ENCODE results near the gene CLP1.
"Not testable (repeated sequence)": the region's sequence is repeated elsewhere in the genome, so short reads cannot be mapped to it uniquely, and the experiment has no call there.

Gene CLP1

DNA sequence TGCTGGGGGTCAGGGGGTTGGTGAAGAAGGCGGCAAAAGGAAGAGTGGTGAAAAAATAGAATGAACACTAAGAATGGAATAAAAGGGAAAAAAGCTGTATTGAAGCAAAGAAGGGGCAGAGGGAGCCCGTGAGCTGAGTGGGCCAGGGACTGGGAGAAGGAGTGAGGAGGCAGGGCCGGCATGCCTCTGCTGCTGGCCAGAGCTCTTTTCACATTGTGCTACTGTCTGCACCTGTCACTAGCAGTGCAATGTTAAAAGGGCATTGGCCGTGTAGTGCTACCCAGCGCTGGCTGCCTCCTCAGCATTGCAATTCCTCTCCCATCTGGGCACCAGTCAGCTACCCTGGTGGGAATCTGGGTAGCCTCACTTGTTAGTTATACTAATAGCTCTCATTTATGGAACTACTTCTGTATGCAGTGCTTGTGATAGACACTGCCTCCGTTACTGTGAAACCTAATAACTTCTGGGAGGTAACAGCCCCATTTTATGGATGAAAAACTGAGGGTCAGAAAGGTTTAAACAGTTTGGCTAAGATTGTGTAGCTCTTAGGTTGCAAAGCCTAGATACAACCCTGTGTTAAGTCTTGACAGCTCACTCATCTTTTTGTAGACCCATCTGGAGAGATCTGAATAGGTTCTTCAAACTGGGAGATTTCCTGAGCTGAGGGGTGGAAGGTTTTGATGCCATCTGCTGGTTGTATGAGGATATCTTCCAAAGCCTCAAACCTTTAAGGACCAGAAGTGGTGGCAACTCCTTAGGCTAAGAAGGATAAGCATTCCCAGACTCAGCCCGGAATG is 16.4 kb upstream of the CLP1 start:
- no peak for DNase-seq (ENCODE audit: low read depth)

DNA sequence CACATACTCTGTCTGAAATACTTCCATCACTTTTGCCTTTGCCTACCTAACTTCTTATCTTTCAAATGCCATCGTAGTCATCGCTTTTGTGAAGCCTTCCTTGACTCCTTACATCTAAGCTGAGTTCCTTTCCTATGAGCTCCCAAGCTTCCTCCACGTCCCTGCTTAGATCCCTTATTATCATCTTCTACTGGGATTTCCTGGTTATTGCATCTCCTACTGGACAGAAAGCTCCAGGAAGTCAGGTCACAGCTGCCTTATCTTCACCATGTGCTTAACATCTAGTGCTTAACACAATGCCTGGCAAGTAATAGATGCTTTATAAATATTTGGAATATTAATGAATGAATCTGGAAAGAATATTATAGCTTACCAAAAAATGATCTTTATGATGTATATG is 13.8 kb upstream of the CLP1 start:
- no peak for DNase-seq (ENCODE audit: low read depth)

DNA sequence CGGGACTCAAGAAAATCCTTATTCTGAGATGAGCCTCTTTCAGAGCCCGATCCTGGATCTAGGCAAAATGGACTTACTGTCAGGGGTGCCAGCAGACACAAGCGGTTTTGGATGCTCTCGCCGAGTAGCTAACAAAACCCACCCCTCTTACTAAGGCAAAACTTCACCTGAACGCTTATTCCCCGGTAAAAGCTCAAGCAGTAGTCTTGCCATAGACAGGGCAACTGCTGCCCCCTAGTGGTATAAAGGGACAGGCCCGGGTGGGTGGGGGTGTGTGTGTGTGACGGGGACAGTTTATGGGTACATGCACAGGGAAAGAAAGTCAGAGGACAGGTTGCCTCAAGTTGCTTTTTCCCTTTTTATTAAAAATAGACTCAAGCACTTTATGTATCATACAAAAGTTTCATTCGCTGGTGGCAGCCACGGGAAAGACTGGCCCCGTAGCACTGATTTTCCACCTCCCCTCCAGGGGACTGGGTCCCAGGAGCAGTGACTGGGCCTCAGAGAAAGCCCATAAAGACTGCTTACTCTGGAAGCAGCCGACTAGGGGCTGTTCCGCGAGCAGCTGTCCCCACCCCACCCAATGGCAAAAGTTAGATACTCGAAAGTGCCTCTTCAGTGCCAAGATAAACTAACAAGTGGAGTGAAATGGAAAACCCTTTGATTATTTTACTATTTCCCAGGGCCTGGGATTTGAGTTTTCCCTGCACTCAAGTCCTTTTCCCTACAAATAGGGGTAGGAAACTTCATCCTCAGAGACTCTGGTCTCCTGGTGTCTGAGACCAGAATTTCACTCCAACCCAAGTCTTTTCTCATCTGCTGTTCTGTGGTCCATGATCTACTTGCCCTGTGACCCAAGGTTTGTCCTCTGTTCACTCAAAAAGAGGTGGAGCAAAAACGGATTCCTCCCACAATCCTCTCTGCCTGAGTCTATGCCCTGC is 12.5 kb upstream of the CLP1 start:
- peak; percentile 75 for DNase-seq (ENCODE audit: low read depth)

DNA sequence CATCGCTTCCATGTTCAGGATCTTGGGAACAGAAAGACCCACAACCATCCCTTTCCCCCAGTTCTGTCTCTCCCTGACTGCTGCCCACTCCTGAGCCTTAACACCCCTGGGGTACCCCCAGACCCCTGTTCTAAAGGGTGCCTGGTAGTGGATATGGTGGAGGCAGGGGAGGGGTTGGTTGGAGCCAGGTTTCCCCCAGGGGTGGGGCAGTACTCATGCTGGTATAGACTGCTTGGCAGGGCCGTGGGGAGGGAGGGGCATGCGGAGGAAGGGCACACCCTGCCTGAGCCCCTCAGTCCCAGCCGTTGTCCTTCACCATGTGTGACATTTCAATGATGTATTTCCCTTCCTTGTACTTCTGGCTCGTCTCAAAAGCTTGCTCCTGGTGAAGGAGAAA is 11.9 kb upstream of the CLP1 start:
- DNase-seq (ENCODE audit: low read depth) = no peak

DNA sequence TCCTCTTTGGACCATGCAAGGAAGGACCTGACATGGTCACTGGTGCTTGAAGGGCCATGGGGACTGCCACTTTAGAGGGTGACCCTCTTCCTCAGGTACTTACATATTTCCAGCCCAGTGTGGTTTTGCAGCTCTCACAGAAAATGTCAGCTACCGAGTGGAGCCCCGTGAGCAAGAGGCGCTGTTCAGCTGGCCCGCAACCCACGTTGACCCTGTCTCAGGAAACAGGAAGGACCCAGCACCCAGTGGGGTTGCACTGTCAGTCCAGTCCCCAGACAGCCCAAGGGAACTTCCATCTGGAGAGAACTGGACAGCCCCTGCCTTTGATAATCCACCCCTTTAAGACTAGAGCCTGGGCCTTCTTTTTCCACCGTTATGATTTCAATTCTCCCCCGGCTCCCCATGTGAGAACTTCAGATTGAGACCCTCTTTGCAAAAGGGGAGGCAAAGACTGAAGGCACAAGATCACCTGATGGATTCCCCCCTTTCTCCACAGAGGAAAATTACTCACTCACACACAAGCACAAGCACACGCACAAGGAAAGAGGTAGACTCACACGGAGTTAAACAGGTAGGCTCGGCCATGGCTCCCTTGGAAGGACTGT is 11.3 kb upstream of the CLP1 start:
- no peak for DNase-seq (ENCODE audit: low read depth)

DNA sequence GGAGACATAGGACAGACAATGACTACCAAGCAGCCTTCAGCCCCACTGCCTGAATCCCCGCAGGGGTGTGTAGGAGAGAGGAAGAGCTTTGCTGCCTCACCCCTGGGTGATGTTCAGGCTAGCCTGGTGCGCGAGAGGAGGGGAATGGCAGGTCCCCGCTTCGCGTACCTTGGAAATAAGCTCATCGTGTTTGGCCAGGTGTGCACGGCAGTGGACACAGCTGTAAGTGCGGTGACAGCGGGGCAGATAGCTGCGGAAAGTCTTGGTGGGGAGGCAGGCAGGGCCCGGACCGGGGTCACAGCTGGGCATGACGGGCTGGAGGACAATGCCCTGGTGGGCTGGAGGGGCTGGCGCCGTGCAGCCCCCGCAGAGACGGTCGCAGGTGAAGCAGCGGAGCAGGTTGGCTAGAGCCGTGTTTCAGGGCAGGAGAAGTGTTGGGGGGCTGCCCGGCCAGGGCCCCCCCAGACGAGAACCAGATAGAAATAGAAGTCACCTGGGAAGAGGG is 10.7 kb upstream of the CLP1 start:
- DNase-seq (ENCODE audit: low read depth) = no peak

DNA sequence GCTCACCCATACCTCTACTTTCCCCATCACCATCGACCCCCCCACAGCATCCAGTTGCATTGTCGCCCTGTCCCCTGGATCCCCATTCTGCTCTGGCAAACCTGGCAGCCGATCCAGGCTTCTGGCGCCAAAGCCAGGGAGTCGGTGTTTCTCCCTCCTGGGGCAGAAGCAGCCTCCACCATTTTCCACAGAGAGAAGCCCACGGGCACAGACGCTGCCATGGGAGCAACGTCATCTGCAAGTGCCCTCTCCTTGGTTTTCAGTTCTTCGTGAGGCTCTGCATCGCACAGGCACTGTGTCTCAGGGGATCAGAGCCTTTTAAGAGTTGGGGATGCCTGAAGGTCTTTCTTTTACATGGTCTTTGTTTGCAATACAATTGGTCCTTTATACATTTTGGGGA is 10.2 kb upstream of the CLP1 start:
- DNase-seq (ENCODE audit: low read depth) = no peak

DNA sequence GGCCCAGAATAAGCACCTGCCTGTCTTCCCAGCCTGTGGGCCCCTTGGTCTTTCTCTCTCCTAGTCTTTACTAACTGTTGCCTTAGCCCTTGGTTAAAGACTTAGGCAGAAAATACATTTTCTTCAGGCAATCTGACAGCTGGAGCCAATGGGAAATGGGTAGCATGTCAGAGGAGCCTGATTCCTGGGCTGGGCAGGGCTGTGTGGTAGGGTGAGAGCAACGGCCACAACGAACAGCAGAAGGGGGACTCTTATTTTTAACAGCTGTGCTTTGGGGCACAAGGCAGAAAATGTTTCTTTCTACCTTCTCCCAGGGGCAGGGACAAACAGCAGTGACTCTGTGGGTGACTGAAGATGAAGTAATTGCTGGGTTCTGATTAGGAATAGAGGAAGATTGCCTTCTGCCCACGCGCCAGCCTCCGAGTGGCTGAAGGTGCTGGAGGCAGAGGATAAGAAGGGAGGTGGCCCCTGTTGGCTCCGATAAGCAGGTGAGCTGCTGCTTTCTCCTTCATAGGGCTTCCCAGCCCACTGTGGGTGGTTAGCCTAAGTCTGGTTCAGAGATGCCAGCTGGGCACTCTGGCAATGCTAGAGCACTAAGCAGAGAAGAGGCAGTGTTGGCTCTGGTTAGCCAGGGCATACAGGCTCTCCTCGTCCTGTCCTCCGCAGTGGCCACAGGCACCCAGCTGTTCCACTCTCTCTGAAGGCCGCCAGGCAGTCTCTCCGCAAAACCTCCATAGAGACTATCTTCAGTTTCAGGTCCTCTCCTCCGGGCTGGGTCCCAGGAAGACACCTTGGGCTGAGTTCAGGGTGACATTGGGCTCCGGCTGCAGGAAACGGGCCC is 9.4 kb upstream of the CLP1 start:
- DNase-seq (ENCODE audit: low read depth) = no peak

DNA sequence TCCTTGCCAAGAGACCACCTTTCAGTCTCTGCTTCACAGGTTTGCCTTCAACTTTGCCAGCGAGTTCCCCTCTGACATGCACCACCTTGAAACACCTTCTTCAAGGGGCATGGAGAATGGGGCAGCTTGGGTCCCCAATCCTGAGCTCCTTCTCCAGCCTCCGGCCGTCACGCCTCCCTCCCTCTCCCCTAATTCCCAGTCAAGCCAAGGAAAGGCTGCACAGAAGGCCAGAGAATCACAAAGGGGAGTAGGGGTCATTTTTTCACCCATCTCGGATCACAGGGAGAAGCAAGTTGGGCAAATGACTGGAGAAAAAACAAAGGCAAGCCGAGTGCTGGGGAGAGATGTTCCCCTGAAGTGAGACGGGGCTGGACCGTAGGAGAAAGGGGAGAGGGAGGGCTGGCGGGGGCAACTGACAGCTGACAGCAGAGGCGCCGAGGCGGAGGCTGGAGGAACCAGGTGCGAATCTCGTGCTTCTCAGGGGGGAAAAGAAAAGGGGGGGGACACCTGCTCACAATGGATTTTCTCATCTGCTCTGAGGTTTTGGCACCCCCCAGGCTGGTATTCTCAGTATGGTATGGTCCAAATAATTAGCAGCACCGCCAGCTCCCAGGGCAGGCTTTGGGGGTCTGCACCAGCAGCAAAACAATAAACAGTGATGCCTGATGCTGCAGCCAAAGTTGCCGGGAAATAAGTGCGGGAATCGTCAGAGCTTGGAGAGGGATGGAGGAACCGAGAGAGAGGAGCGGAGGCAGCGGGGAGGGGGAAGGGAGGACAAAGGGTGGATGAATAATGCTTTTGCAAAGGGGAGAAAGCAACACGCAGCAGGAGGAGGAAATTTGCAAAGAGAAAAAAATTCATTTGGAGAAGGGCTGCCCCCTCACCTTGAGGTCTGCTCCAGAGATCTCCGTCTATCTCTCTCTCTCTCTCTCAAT is 8.5 kb upstream of the CLP1 start:
- DNase-seq (ENCODE audit: low read depth) = no peak

DNA sequence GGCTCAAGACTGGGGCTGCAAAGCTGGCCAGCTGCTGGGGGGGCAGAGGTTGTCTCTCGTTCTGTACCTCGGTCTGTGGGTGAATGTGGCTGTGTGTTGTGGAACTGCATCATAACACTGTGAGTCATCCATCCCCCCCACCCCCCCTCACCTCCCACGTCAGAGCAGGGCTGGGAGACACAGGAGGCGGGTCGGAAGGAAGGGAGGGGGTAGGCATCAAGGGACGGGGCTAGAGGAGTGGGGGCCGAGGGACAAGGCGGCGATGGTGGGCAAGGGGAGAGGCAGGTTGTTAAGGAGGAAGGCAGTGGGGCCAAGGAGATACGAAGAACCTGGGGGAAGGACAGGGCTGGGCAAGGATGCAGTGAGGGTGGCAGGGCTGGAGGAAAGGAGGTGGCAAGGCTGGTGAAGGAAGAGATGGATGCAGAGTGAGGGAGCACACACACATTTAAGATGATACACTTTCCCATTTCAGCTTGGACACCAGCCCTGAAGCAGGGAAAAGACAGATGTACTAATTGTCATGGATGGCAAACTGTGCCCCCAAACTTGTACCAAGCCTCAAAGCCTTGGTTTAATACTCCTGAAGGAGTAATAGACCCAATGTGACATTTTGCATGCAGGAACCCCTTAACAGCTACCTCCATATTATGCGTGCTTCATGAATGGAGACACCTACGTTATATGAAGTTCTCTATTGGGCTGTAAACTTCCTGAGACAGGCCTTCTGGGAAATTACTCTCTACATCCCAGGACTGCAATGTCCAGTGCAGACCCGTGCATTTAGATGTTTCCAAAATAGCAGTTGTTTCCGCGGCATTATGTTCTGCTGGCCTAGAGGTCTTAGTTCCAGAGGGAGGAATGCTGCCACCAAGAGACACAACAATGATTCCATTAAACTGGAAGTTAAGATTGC is 7.5 kb upstream of the CLP1 start, which contains the start of gene YPEL4:
YPEL4 (minus strand) TSS at position 87 of the 913 bp plus-strand sequence. CDS start 2,805 bp downstream, outside the sequence.
- peak; percentile 38 for DNase-seq (ENCODE audit: low read depth)

DNA sequence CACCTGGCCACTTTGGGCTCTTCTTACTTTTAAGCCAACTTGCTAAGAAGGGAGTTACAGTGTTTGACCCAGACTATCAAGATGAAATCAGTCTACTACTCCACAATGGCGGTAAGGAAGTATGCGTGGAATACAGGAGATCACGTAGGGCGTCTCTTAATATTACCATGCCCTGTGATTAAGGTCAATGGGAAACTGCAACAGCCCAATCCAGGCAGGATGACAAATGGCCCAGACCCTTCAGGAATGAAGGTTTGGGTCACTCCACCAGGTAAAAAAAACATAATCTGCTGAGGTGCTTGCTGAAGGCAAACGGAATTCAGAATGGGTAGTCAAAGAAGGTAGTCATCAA is 6.8 kb upstream of the CLP1 start:
- DNase-seq (ENCODE audit: low read depth) = no peak

DNA sequence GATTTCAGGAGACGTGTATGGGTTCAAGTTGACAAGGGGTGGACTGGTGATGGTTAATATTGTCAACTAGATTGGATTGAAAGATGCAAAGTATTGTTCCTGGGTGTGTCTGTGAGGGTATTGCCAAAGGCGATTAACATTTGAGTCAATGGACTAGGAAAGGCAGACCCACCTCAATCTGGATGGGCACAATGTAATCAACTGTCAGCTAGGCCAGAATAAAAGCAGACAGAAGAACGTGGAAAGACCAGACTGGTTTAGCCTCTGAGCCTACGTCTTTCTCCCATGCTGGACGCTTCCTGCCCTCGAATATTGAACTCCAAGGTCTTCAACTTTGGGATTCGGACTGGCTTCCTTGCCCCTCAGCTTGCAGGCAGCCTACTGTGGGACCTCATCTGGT is 6.2 kb upstream of the CLP1 start:
- DNase-seq (ENCODE audit: low read depth) = no peak

DNA sequence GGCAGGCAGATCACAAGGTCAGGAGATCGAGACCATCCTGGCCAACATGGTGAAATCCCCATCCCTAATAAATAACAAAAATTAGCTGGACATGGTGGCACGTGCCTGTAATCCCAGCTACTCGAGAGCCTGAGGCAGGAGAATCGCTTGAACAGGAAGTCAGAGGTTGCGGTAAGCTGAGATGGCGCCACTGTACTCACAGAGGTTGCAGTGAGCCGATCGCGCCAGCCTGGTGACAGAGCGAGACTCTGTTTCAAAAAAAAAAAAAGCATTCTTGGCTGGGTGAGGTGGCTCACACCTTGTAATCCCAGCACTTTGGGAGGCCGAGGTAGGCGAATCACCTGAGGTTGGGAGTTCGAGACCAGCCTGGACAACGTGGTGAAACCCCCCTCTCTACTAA is 5.3 kb upstream of the CLP1 start:
- not testable (repeated sequence) for DNase-seq (ENCODE audit: low read depth)

DNA sequence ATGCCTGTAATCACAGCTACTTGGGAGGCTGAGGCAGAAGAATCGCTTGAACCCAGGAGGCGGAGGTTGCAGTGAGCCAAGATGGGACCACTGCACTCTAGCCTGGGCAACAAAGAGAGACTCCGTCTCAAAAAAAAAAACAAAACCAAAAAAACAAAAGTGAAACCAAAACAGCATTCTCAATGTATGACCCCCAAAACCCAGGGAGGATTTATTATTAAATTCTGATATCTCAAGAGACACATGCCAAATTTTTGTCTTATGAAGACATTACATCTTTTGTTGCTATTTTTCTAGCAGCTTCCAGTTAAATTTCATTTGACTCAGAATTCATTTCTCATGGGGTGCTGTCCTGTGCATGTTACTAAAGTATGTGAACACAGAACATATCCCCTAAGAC is 4.9 kb upstream of the CLP1 start:
- DNase-seq (ENCODE audit: low read depth) = no peak

DNA sequence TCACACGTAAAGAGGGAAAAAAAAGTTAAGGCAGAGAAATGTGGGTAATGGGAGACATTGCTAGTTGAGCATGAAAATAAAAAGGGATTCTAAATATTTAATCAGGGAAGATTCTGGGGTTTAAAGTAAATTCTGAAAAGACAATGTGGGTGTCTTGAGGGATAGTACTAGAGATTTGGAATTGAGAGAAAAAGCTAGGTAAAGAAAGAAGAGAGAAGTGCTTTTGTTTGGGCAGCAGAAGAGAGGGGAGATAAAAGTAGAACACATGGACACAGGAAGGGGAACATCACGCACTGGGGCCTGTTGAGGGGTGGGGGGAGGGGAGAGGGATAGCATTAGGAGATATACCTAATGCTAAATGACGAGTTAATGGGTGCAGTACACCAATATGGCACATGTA is 4.4 kb upstream of the CLP1 start:
- DNase-seq (ENCODE audit: low read depth) = no peak

DNA sequence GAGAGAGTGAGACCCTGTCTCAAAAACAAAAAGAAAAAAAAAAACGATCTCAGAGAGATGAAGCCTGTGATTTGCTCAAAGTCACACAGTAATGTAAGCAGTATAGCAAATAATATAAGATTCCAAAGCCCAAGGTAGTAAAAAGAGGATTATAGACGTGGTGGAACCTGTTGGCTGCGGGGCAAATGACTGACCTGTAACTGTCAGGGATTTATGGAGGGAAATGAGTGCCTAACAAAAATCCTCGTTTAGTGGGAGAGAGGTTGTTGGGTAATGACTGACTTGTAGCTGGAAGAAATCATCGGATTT is 723 bp upstream of the CLP1 start:
- no peak for DNase-seq (ENCODE audit: low read depth)

DNA sequence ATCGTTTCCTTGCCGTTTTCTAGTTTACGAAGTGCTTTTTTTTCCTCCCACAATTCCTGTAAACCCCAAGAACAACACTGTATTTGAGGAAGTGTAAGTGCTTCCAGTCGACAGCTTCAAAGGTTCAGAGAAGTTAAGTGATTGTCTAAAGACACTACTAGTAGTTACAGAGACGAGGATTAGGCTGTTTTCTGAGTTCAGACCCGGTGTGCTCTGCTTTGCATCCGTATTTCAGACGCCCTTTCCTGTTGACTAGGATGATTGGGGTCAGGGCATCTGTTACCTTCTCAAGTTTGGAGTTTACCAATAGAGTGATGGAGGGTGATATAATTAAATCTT is 430 bp downstream of the CLP1 start:
- no peak for DNase-seq (ENCODE audit: low read depth)

DNA sequence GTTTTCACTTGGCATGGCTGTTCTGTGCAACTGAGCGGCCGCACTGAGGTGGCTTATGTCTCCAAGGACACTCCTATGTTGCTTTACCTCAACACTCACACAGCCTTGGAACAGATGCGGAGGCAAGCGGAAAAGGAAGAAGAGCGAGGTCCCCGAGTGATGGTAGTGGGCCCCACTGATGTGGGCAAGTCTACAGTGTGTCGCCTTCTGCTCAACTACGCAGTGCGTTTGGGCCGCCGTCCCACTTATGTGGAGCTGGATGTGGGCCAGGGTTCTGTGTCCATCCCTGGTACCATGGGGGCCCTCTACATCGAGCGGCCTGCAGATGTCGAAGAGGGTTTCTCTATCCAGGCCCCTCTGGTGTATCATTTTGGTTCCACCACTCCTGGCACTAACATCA is 2.1 kb downstream of the CLP1 start:
- no peak for DNase-seq (ENCODE audit: low read depth)

DNA sequence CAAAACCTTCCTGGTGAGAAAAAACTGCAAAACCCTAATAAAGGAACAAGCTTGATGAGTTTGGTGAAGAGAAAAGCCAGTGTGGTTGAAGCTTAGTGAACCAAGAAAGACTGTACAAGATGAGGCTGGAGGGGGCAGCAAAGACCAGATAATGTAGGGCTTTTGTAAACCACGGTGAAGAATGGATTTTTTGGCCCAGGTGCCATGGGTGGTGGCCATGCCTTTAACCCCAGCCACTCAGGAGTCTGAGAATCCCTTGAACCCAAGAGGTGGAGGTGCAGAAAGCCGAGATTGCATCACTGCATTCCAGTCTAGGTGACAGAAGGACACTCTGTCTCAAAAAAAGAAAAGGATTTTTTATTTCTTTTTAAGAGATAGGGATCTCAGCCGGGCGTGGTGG is 5.3 kb downstream of the CLP1 start:
- DNase-seq (ENCODE audit: low read depth) = no peak

DNA sequence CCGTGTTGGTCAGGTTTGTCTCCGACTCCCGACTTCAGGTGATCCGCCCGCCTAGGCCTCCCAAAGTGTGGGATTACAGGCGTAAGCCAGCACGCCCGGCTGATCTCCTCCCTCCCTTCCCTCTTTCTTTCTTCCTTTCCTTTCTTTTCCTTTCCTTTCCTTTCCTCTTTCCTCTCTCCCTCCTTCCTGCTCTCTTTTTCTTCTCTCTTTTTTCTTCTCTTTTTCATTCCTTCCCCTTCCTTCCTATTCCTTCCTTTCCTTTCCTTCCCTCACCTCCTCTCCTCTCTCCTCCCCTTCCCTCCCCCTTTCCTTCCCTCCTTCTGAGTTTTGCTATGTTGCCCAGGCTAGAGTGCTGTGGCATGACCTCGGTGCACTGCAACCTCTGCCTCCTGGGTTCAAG is 6.4 kb downstream of the CLP1 start:
- DNase-seq (ENCODE audit: low read depth) = no peak
